NCI-H2227 (cell line): ENCODE measurements around the gene TTYH1.

Source experiments
- DNase-seq: peaks from one replicate; lab custom pipeline; 2025; ENCODE audit not compliant: unreplicated experiment; lab: John Stamatoyannopoulos, UW

Gene TTYH1

GRCh38 chr19:54422136-54422535 is 6.9 kb downstream of the TTYH1 start:
- no peak for DNase-seq

DNA sequence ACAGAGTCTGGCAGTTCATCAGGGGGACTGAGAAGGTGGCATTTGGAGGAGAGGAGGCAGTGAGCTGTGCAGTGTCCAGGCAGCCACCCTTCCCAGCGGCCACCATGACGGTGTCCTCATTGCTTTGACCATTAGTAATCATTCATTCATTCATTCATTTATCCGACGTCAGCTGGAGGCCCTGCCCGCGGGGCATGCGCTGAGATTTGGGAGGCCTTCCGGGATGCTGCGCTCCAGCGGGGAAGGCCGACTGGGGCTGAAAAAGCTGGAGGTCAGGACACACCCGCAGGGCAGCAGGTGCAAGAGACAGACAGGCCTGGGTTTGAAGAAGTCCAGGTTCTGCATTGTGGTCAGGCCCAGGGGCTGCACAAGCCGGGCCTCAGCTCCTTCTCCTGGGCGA is 8.9 kb downstream of the TTYH1 start:
- no peak for DNase-seq

GRCh38 chr19:54424660-54425381 is 9.6 kb downstream of the TTYH1 start:
- DNase-seq: no peak

- DNase-seq: no peak
These were observed 10.1 kb downstream of the TTYH1 start for GRCh38 chr19:54425382-54425723.

GRCh38 chr19:54426291-54426931 is 11.1 kb downstream of the TTYH1 start:
- no peak for DNase-seq

DNA sequence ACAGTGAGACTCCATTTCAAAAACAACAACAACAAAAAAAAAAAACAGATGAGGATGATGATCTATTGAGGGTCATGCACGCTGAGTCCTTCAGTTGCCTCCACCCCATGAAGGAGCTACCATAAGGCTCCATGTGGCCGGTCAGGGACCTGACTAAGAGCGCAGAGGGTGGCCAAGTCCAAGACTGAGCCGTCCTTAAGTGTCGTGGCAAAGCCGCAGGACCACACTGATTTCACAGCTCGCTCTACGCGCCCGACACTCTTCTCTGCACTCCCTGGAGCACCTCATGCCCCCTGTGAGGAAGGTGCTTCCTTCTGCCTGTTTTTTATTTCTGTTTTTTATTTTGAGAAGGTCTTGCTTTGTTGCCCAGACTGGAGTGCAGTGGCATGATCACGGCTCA is 12.3 kb downstream of the TTYH1 start:
- DNase-seq: no peak

GRCh38 chr19:54428323-54429175 is 13.3 kb downstream of the TTYH1 start:
- DNase-seq: no peak

DNA sequence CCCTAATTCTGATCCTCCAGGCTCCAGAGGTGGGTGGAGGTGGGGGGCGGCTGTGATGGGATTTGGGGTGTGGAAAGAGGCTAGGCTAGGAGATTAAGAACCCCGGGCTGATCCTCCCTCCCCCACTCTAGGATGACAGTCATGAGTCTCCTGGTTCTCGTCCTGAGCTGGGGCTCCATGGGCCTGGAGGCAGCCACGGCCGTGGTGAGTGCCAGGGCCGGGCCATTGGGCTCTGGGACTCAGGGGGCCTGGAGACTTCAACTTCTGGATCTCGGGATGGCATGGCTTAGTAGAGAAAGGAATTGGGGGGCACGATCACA is 13.9 kb downstream of the TTYH1 start:
- no peak for DNase-seq

- DNase-seq: peak; percentile 65
These were observed 14.4 kb downstream of the TTYH1 start for GRCh38 chr19:54429545-54430227.

DNA sequence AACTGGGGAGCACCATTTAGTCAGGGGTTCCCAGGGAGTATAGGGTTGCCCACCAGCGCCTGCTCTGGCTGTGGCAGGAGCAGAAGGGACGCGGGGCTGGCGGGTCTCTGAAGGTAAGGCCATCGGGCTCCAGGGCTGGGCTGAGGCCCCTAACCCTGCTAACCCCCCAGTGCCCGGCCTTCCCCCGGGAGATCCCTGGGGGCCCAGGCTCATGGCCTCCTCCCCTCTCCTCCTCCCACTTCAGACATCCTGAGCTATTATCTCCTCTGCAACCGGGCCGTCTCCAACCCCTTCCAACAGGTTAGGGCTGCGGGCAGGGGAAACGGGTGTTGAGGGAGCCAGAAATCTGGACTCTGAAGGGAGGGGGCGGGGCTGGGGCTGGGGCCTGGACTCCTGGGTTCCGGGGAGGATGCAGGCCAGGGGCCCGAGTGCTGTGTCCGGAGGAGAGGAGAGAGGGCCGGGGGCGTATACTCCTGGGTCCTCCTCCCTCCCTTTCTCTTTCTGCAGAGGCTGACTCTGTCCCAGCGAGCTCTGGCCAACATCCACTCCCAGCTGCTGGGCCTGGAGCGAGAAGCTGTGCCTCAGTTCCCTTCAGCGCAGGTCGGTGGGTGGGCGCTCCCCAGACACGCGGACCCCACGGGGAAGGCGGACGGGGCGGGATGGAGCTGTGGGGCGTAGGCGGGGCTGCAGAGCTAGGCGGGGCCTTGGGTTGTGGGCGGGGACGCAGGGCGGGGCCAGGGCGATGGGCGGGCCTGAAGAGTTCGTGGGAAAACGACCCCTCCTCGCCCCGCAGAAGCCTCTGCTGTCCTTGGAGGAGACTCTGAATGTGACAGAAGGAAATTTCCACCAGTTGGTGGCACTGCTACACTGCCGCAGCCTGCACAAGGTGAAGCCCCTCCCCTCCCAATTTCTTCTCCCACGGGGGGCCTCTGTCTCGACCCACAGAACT is 15.3 kb downstream of the TTYH1 start:
- peak; percentile 91 for DNase-seq

GRCh38 chr19:54431255-54431838 is 16.1 kb downstream of the TTYH1 start:
- no peak for DNase-seq

DNA sequence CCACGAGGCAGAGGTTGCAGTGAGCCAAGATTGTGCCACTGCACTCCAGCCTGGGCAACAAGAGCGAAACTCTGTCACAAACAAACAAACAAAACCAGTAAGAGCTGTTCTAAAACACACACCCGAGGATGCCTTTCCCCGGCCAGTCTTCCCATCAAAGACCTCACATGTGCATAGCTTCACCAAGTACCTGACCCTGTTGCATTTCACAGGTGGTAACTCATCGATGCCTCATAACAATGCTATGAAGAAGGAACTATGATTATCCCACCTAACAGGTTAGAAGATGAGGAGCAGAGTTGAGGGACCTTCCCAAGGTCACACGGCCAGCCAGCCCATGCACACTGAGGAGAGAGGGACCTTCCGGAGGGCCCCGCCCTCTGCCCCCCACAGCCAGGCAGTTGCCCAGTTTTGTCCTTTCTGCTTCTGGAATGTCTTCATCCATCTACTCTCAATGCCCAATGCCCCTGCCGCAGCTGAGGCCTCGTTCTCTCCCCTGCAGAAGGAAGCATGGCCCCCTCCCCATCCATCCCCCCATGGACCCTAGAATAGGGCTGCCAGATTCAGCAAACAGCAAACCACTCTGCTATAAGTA is 17.0 kb downstream of the TTYH1 start:
- DNase-seq: no peak

DNA sequence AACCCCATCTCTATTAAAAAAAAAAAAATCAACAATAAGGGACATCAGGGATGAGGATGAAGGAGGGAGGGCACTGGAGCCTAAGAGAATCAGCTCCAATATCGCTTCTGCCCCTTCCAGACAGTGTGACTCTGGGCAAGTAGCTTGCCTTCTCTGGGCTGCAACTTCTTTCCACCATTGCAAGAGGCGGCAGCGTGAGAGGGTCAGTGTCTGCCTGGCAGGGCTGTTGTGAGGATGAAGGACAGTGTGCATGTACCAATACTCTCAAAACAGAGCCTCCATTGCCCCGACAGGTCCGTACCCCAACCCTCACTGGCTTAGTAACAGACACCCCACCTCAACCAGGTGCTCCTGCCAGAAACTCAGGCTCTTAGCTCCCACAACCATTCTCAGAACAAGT is 18.4 kb downstream of the TTYH1 start:
- DNase-seq: no peak

DNA sequence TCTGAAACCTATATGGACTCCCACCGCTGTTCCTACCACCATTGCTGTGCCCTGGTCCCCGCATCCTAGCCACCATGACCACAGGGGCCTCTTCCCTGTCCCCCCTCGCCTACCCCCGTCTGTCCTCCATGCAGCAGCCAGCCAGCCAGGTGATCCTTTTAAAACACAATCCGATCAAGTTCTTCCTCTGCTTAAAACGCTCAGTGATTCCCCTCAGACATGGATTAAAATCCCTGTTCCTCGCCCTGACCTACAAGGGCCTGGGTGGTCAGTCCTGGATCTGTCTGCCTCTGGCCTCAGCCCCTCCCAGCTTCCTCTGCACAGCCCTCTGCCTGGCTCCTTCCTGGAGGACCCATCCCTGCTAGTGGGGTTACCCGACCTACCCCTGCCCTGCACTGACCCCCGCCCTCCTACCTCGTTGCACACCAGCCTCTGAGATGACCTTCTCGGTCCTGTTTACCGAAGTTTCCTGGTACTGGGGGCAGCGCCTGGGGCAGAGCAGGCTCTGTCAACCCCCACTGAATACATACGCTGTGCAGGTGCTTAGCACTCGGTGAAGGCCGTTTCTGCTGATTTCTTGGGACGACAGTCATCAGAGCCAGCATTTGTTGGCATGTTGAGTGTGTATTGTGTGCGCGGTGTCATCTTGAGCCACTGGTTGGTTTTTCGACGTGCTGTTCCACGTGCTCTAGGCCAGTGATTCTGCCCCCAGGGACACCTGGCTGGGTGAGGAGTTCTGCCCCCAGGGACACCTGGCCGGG is 19.0 kb downstream of the TTYH1 start:
- DNase-seq: no peak

DNA sequence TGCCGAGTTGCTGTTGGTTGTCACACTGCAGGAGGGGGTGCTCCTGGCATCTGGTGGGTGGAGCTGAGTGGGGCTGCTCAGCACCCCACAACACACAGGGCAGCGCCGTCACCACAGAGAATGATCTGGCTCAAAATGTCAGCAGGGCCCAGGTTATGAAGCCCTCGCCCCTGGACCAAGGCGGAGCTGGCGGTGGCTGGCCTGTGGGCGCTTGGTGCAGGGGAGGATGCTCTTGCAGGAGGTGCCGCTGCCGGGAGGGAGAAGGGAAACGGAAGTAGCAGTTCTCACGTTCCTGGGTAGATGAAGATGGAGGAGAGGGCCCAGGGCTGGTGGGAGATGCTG is 19.6 kb downstream of the TTYH1 start:
- no peak for DNase-seq

DNA sequence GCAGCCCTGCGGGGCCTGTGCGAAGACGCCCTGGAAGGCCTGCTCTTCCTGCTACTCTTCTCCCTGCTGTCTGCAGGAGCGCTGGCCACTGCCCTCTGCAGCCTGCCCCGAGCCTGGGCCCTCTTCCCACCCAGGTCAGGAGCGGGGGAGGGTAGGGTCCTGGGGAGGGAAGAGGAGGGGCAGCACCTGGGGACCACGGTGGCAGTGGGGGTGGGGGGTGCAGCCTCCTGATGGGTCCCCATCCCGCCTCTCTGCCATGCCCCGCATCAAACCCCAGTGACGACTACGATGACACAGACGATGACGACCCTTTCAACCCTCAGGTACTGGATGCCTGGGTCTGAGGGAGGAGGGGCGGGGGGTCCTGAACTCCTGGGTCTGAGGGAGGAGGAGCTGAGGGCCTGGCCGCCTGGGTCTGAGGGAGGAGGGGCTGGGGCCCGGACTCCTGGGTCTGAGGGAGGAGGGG is 20.3 kb downstream of the TTYH1 start:
- DNase-seq: no peak

- DNase-seq: no peak
These were observed 20.8 kb downstream of the TTYH1 start for GRCh38 chr19:54436031-54436523.

DNA sequence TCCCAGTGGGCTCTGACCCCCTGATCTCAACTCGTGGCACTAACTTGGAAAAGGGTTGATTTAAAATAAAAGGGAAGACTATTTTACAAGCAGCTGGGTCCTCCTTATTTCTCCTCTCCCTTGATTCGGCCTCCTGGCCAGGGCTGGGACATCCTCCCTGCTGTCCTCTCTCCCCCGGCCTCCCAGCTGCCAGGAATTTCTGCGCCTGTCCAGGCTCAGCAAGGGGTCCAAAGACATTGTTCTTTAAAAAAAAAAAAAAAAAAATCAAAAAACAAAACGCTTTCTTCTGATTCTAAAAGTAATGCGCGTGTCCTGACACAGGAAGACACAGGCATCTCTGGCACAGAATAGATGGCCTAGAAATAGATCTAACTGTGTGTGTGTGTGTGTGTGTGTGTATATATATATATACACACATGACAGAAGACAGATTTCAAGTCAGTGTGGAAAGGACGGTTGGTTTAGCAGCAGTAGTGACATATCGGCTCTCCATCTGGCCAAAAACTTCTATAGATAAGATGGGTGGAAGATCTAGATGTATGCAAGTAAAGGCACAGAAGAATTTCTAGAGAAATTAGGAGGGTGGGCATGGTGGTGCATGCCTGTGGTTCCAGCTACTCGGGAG is 21.5 kb downstream of the TTYH1 start:
- no peak for DNase-seq
